Body of pancreas (tissue), 4 donors: Measurements from ENCODE around the gene DENND2D.

ENCODE experiments used
- POLR2A ChIP-seq, 3 donors: fragments of 450-650 bp; IDR thresholded peaks; one replicate each; pipeline ENCODE4 v1.6.1; 2016; ENCODE audit warnings: antibody characterized with exemption in 3 of 3, mild to moderate bottlenecking in 2 of 3
- TF ChIP-seq, protein P1 (sequence below), 7 experiments: fragments of 450-650 bp in 4 of 7; fragments of 200-600 bp in 3 of 7; sonication (generic) in 3 of 7; IDR thresholded peaks; one replicate each; pipeline ENCODE4 v1.5.1; 2016 to 2019; ENCODE audit warnings: antibody characterized with exemption in 7 of 7

DNA sequence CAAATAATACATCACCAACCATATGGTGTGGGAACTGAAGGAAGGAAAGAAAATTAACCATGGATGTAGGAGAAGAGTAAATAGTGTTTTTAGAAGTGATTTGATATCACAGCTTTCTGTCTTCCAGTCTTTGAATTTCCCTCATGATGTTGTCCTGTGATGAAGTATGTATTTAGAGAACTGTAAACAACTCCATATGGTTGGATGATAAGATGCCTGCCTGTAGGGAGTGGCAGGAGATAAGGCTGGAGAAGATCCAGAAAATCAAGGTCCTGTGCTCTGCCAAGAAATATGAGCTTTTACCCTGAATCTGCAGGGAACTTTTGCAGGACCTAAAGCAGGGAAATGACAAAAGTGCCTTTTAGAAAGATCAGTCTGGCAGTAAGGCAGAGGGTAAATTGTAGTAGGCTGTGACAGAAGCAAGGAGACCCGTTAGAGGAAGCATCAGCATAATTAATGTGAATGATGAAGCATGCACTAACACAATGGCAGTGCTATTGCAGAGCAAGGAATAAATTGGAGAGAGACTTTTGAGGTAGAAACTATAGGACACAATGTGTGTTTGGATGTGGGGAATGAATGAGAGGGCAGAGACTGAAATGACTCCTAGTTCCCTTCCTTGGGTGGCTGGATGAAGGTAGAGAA, 38.5 kb downstream of the DENND2D start:
- TF ChIP-seq, protein P1, sequence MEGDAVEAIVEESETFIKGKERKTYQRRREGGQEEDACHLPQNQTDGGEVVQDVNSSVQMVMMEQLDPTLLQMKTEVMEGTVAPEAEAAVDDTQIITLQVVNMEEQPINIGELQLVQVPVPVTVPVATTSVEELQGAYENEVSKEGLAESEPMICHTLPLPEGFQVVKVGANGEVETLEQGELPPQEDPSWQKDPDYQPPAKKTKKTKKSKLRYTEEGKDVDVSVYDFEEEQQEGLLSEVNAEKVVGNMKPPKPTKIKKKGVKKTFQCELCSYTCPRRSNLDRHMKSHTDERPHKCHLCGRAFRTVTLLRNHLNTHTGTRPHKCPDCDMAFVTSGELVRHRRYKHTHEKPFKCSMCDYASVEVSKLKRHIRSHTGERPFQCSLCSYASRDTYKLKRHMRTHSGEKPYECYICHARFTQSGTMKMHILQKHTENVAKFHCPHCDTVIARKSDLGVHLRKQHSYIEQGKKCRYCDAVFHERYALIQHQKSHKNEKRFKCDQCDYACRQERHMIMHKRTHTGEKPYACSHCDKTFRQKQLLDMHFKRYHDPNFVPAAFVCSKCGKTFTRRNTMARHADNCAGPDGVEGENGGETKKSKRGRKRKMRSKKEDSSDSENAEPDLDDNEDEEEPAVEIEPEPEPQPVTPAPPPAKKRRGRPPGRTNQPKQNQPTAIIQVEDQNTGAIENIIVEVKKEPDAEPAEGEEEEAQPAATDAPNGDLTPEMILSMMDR (IDR thresholded peaks at IDR 0.05) = no peak
- TF ChIP-seq POLR2A (IDR thresholded peaks at IDR 0.05) = no peak
